Spleen (tissue), 3 donors: ENCODE results near the gene OR1A2.

Source experiments
- POLR2A ChIP-seq, 3 donors: fragments of 450-650 bp; IDR thresholded peaks; one replicate each; pipeline ENCODE4 v1.5.1; 2017; ENCODE audit warnings: antibody characterized with exemption in 3 of 3, mild to moderate bottlenecking in 1 of 3
- POLR2AphosphoS5 ChIP-seq, 3 donors: sonication (generic); formaldehyde crosslinking; IDR thresholded peaks; one replicate each; pipeline ENCODE4 v1.5.1; 2017; ENCODE audit warnings: antibody characterized with exemption in 3 of 3

- TF ChIP-seq POLR2A (IDR thresholded peaks at IDR 0.05) = no peak
- TF ChIP-seq POLR2AphosphoS5 (IDR thresholded peaks at IDR 0.05) = no peak
Measured at GRCh38 chr17:3221850-3222249, 24.5 kb downstream of the OR1A2 start.
